Measurements from ENCODE around the gene CERS6. TPM values are rescaled to one million over a fixed set of nuclear protein-coding genes. Genes with fewer than 3 reads are reported as not detected.
"Not testable (repeated sequence)": the region's sequence is repeated elsewhere in the genome, so short reads cannot be mapped to it uniquely, and the experiment has no call there.

Gene CERS6
- polyA plus RNA-seq, 10 donors = 34.3 to 69.4 (median 42.3) TPM

GRCh38 chr2:168639441-168639898 is 183.4 kb downstream of the CERS6 start:
- DNase-seq = peak; percentile 57 to 72 (median 61)

- no peak for DNase-seq
Observed at GRCh38 chr2:168640039-168640438, 184.0 kb downstream of the CERS6 start.

- no peak for DNase-seq
Observed at GRCh38 chr2:168641636-168642035, 185.6 kb downstream of the CERS6 start.

- no peak for DNase-seq
Observed at GRCh38 chr2:168642873-168643272, 186.8 kb downstream of the CERS6 start.

GRCh38 chr2:168643979-168644378 is 187.9 kb downstream of the CERS6 start:
- peak in 1 of 3 donors; percentile 43 for DNase-seq

GRCh38 chr2:168645696-168646338 is 189.7 kb downstream of the CERS6 start:
- DNase-seq = no peak

GRCh38 chr2:168649105-168649504 is 193.0 kb downstream of the CERS6 start:
- no peak for DNase-seq

- no peak for DNase-seq
Observed at GRCh38 chr2:168649562-168649961, 193.5 kb downstream of the CERS6 start.

- no peak for DNase-seq
Observed at GRCh38 chr2:168650139-168650538, 194.1 kb downstream of the CERS6 start.

GRCh38 chr2:168650781-168651180 is 194.7 kb downstream of the CERS6 start:
- no peak for DNase-seq

GRCh38 chr2:168652997-168653921 is 197.2 kb downstream of the CERS6 start:
- DNase-seq = peak in 2 of 3 donors; percentile 29 to 53

GRCh38 chr2:168654705-168655104 is 198.6 kb downstream of the CERS6 start:
- no peak for DNase-seq

- DNase-seq = no peak
Observed at GRCh38 chr2:168655207-168655606, 199.1 kb downstream of the CERS6 start.

- DNase-seq = not testable (repeated sequence)
Observed at GRCh38 chr2:168657378-168657777, 201.3 kb downstream of the CERS6 start.

GRCh38 chr2:168658706-168659105 is 202.6 kb downstream of the CERS6 start:
- DNase-seq = no peak

GRCh38 chr2:168660870-168661862 is 205.1 kb downstream of the CERS6 start:
- peak in 1 of 3 donors; percentile 45 for DNase-seq

GRCh38 chr2:168661863-168662256 is 205.8 kb downstream of the CERS6 start:
- DNase-seq = no peak

- no peak for DNase-seq
Observed at GRCh38 chr2:168662651-168663208, 206.7 kb downstream of the CERS6 start.

- DNase-seq = no peak
Observed at GRCh38 chr2:168663993-168664392, 207.9 kb downstream of the CERS6 start.

- DNase-seq = not testable (repeated sequence)
Observed at GRCh38 chr2:168664715-168665114, 208.6 kb downstream of the CERS6 start.

- no peak for DNase-seq
Observed at GRCh38 chr2:168666339-168666738, 210.3 kb downstream of the CERS6 start.

Measured in muscle of back (tissue), 11 donors.